NCI-H446 (cell line): Measurements from ENCODE around the gene FOXD1.
"Not testable (repeated sequence)": the region's sequence is repeated elsewhere in the genome, so short reads cannot be mapped to it uniquely, and the experiment has no call there.

Experiments used
- DNase-seq, 2 experiments: peaks; one replicate each; lab custom pipeline; 2025; lab: John Stamatoyannopoulos, UW

Gene FOXD1

GRCh38 chr5:73448463-73449136, at the start of gene FOXD1:
TSS of gene FOXD1 (minus strand) at chr5:73448777. CDS start at chr5:73448362, 415 bp downstream.
- peak; percentile 70 to 88 for DNase-seq

GRCh38 chr5:73497497-73498056, 49.0 kb upstream of the FOXD1 start:
- DNase-seq = no peak

GRCh38 chr5:73496984-73497457, 48.4 kb upstream of the FOXD1 start:
- peak; percentile 30 to 84 for DNase-seq

- no peak for DNase-seq
These were observed 47.3 kb upstream of the FOXD1 start for GRCh38 chr5:73495772-73496335.

- DNase-seq = no peak
These were observed 46.1 kb upstream of the FOXD1 start for GRCh38 chr5:73494721-73495120.

GRCh38 chr5:73493421-73493820, 44.8 kb upstream of the FOXD1 start:
- no peak for DNase-seq

- no peak for DNase-seq
These were observed 42.6 kb upstream of the FOXD1 start for GRCh38 chr5:73491155-73491554.

- no peak for DNase-seq
These were observed 41.5 kb upstream of the FOXD1 start for GRCh38 chr5:73490088-73490487.

GRCh38 chr5:73488806-73489205, 40.2 kb upstream of the FOXD1 start:
- DNase-seq = no peak

- DNase-seq = no peak
These were observed 39.2 kb upstream of the FOXD1 start for GRCh38 chr5:73487815-73488214.

- not testable (repeated sequence) for DNase-seq
These were observed 38.7 kb upstream of the FOXD1 start for GRCh38 chr5:73487257-73487656.

GRCh38 chr5:73486119-73486899, 37.7 kb upstream of the FOXD1 start:
- no peak for DNase-seq

GRCh38 chr5:73485715-73486114, 37.1 kb upstream of the FOXD1 start:
- DNase-seq = no peak

- no peak for DNase-seq
These were observed 35.9 kb upstream of the FOXD1 start for GRCh38 chr5:73484511-73484910.

GRCh38 chr5:73483676-73484075, 35.1 kb upstream of the FOXD1 start:
- DNase-seq = no peak

GRCh38 chr5:73482383-73483136, 34.0 kb upstream of the FOXD1 start:
- no peak for DNase-seq

GRCh38 chr5:73480500-73480899, 31.9 kb upstream of the FOXD1 start:
- DNase-seq = no peak

GRCh38 chr5:73472116-73472515, 23.5 kb upstream of the FOXD1 start:
- no peak for DNase-seq

GRCh38 chr5:73471654-73472053, 23.1 kb upstream of the FOXD1 start:
- no peak for DNase-seq

GRCh38 chr5:73469878-73470277, 21.3 kb upstream of the FOXD1 start:
- DNase-seq = no peak

GRCh38 chr5:73468638-73469037, 20.1 kb upstream of the FOXD1 start:
- DNase-seq = not testable (repeated sequence)
